GM19240 (cell line): Measurements from ENCODE around the gene ROR1.

Experiments
- DNase-seq: peaks from one replicate; pipeline ENCODE4 v3.0.0; 2011; ENCODE audit warnings: low spot score; ENCODE audit not compliant: insufficient read length

The ROR1 gene

DNA sequence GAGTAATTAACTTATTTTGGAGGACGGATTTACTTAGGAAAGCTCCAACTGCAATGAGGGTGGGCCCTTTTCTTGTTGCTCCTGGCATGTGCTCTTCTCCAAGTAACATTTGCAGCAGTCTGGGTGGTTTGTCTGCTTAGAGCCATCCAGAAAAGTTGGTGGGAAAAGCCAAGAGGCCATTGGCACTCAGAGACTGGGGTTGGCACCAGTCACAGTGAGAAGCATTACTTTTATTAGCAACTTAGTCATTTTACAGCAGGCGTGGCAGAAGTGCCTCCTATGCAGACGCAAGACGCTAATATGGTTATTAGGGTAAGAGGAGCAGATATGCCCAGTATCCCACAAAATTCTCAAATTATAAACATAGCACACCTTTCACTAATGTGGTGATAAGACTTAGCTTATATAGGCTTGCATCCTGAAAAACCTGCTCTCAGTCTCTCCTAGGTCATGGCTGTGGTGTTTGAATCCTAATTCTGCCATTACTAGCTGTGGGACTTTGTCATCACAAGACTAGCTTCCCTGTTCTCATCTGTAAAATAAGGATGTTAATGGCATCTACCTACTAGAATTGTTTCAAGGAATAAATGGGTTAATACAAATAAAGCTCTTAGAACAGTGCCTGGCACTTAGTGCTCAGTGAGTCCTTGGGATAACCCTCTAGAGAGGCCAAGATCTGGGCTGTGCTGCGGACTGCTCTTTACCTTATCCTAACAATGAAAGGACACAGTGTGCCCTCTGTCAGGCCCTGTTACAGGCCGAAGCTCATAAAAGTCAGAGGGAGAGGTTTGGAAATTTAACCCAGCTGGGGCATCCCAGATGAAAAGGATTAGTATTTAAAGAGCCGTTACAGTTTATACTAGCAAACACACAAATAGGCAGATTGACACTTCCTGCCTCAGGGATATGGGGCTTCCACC is 154.6 kb downstream of the ROR1 start:
- no peak for DNase-seq

GRCh38 chr1:63929106-63929478 is 155.3 kb downstream of the ROR1 start:
- no peak for DNase-seq

DNA sequence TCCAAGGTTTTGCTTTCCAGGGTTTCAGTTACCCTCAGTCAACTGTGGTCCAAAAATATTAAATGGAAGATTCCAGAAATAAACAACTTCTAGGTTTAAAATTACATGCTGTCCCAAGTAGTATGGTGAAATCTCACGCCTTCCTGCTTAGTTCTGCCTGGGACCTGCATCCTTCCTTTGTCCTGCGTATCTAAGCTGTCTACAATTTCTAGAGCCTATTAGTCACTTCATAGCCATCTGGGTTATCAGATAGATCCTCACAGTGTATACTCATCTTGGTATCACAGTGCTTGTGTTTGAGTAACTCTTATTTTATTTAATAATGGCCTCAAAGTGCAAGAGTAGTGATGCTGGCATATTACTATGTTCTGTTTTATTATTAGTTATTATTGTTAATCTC is 157.7 kb downstream of the ROR1 start:
- DNase-seq = no peak

- no peak for DNase-seq
Observed at GRCh38 chr1:63934697-63935096, 160.9 kb downstream of the ROR1 start.

DNA sequence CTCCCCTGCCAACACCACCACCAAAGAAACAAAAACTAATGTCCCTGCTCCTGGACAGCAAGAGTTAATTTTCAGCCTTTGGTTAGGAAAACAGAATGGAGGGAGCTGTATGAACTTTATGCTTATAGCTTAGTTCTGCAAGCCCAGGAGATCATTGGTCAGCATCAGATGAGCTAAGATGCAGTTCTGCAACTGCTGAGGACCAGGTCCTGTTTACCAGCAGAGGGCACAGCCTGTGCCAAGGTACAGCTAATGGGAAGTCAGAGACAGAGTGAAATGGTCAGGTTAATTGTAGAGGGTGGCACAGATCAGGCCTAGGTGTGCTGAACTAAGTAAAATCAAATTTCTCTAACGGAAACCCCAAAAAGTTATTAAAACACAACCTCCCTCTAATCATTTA is 161.3 kb downstream of the ROR1 start:
- no peak for DNase-seq

- DNase-seq = no peak
Observed at GRCh38 chr1:63935553-63935952, 161.7 kb downstream of the ROR1 start.

GRCh38 chr1:63936276-63936675 is 162.5 kb downstream of the ROR1 start:
- DNase-seq = no peak

GRCh38 chr1:63936801-63937200 is 163.0 kb downstream of the ROR1 start:
- no peak for DNase-seq

GRCh38 chr1:63937461-63938022 is 163.7 kb downstream of the ROR1 start:
- no peak for DNase-seq

DNA sequence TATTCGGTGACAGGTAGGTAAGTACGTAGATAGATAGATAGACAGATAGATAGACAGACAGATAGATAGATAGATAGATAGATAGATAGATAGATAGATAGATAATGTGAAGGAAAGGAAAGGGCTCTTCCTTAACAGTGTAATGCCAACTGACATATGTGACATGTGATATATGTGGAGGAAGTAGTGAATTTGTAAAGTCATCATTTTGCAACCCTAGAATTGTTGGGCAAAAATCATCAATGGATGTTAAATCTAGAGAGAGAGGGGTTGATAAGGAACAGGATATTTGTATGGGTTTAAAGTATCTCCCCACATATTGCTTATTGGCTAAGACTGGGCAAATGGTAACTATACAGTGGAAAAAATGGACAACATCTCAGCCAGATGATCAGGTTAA is 166.6 kb downstream of the ROR1 start:
- no peak for DNase-seq

DNA sequence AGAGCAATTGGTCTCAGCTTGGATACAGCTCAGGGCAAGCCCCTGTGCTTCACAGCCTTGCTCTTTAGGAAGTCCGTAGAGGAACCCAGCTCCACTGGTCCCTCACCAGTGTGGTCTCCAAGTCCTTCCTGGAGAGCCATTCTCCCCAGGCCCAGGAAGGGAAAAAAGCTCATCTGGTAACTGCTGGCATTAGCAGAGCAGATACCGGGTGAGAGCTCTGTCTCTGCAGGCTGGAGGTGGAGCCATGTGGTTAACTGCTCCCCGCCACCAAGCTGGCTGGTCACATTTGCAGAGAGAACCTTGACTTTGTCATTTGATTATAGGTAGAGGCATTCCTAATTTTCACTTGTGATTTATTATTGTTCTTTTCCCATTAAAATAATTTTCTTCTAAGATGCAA is 169.6 kb downstream of the ROR1 start:
- DNase-seq = no peak

DNA sequence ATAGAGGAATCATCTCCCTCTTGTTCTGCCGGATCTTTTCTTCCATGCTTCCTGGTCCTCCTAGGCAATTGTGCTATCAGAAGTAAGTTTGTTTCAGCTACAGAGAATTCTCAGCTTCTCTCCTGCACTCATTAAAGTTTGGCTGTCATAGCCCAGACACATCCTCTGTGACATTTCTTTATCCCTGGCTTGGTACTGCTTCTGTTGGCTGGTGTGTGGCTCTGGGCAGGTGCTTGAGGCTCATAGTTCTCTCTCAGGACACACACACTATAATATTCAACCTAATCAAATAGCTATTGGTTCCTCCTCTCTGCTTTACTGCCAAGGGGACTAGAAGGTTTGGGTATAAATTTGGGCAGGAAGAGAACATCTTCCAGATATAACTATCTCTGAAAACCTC is 172.1 kb downstream of the ROR1 start:
- no peak for DNase-seq

- no peak for DNase-seq
Observed at GRCh38 chr1:63946866-63947491, 173.2 kb downstream of the ROR1 start.

DNA sequence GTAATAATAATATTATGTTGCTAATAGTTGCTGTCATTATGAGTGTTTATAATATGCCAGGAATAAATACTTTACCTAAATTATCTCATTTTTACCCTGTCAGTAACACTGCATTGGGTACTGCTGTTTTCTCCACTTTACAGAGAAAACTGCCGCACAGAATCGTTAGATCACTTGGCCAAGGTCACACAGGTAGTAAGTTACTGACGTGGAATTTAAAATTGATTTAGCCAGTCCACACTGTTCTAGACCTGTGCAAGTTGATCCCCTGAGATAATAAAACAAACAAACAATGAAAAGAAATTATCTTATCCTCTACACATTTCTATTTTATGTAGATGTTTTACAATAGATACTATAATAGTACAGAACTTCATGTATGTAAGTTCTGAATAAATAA is 174.1 kb downstream of the ROR1 start:
- DNase-seq = no peak

DNA sequence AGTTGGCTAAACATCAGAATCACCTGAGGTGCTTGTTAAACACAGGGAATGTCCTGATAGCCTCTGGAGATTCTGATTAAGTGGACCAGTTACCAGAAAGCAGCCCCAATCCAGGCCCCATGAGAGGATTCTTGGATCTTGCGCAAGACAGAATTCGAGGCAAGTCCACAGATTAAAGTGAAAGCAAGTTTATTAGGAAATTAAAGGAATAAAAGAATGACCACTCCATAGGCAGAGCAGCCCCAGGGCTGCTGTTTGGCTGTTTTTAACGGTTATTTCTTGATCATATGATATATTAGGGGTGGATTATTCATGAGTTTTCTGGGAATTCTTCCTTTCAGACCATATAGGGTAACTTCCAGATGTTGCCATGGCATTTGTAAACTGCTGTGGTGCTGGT is 176.2 kb downstream of the ROR1 start:
- no peak for DNase-seq

- no peak for DNase-seq
Observed at GRCh38 chr1:63951059-63951946, 177.5 kb downstream of the ROR1 start.

DNA sequence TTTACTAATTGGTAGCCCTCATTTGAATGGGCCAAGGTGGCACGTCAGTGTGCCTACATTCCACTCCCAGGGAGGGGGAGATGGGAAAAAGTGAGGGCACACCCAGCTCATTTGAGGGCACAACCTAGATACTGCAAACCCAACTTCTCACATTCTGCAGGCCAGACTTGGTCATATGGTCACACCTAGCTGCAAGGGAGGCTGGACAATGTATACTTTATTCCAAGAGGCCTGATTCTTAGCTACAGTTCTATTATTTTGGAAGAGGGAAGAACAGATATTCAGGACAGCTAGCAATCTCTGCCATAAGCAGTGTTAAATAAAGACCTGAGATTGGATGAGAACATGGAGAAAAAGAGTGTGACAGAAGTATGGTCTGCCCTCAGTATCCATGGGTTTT is 180.4 kb downstream of the ROR1 start:
- no peak for DNase-seq

DNA sequence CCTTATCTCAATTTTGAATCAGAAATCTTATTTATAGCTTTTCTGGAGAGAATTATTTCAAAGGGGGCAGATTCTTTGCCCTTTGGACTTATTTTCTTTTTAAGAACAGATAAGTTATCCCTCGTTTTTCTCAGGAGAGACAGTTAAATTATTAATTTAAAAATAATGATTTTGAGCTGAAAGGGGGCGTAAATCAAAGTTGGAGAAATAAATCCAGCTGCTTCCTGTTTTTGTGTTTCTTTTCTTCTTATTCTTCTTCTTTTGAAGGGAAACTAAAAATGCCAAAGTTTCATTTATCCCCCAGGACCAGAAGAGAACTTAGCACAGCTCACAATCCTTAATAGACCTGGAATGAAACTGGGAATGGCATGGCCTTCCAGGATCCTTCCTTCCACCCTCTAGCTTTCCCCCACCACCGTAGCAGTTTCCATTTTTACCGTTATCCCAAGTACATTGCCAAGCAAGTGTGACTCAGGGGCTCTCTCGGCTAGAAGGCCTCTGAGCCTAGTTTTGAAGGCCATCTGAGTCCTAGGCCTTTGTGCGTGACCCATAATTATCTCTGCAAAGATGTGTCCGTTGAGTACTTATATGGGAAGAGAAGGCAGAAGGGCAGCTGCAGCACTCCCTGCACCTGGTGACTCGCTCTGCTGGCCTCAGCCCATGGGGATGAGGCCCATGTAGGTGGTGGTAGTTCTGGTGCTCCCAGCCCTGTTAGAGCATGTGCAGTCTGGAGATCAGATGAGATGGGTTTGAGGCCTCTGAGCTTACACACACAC is 181.7 kb downstream of the ROR1 start:
- no peak for DNase-seq

DNA sequence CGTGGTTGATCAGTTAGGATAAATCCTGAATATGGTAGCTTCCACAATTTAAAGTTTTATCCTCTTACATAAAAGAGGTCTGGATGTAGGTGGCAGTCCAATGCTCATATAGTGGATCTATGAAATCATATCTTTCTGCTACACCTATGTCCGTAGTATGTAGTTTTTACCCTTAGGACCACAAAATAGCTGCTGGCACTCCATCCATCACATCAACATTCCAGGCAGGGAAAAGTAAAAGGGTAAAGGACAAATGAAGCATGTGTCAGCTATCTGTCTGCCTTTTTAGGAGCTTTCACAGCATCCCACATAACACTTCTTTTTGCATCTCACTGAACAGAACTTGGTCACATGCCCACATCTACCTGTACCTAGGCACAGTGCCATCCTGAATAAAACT is 184.7 kb downstream of the ROR1 start:
- no peak for DNase-seq

DNA sequence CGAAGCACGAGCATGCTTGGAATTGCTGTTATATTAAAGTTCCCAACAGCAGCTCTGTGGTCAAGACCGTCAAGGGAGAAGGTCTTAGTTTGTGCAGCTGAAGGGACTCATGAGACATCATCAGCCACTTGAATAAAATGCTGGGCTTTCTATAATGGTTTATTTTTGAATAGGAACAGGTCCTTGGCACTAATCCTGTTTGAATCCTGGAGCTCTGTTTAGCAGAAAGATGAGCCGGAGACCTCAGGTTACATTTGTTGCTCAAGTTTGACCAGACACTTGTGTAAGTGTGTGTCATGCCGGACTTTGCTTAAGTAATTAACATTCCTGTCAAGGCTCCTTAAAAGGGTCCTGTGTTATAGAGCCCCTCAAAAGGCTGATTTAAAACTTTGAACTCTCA is 186.5 kb downstream of the ROR1 start:
- no peak for DNase-seq

GRCh38 chr1:63966016-63966415 is 192.2 kb downstream of the ROR1 start:
- no peak for DNase-seq
